GM21619 (cell line): Measurements from ENCODE around the gene FAM193A.
"Not testable (repeated sequence)": the region's sequence is repeated elsewhere in the genome, so short reads cannot be mapped to it uniquely, and the experiment has no call there.

ENCODE experiments used
- ATAC-seq: cut with Tn5 transposase; IDR thresholded peaks from one replicate; pipeline ENCODE4 v1.9.1; 2021; ENCODE audit not compliant: unreplicated experiment

FAM193A gene

GRCh38 chr4:2647403-2648158 is 111.1 kb downstream of the FAM193A start:
- no peak for ATAC-seq

DNA sequence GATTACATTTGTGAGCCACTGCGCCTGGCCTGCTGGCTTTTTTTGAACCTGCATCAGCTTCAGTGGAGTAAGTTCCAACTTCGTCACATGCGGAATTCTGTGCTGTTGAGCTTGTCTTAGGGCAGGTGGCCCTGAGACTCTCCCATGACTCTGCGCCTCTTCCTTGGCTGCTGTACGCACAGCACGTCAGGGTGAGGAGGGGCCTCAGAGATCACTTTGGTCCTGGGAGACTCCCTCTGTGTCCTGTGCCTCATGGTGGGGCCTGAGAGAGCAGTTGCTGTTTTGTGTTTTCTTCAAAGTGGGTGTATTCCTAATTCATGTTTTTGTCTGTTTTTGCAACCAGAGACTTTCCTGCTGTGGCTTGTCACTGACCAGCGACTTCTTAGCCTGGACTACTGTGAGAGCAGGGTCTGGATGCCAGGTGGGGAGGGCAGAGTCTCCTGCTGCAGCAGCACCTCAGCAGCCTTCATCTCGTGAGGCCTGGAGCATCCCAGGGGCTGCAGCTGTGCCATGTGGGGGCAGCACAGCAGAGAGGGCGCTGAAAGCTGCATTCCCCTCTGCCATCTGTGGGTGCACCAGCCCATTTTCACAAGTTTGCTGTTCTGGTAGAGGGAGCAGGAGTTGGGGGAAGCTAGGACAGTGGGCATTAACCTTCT is 111.8 kb downstream of the FAM193A start:
- ATAC-seq: no peak

- ATAC-seq: no peak
These were observed 113.2 kb downstream of the FAM193A start for GRCh38 chr4:2649604-2650114.

DNA sequence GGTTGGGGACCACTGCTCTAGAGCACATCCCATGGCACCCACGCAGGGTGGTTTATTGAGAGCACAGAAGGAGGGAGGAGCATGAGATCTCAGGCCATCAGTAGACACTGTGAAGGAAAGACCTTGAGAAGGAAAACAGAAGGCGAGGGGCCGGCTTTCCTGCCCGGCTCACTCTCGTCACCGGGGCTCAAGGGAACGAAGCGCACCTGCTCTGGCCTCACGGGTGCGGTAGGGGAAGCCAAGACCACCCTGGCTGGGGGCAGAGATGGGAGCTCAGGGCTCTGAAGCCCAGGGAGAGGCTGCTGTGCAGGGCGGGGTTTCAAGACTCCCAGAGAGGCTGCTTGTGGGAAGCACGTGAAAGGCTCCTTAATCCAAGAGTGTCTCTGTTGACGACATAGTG is 113.8 kb downstream of the FAM193A start:
- no peak for ATAC-seq

- no peak for ATAC-seq
These were observed 115.1 kb downstream of the FAM193A start for GRCh38 chr4:2651546-2651945.

GRCh38 chr4:2651998-2652397 is 115.6 kb downstream of the FAM193A start:
- no peak for ATAC-seq

DNA sequence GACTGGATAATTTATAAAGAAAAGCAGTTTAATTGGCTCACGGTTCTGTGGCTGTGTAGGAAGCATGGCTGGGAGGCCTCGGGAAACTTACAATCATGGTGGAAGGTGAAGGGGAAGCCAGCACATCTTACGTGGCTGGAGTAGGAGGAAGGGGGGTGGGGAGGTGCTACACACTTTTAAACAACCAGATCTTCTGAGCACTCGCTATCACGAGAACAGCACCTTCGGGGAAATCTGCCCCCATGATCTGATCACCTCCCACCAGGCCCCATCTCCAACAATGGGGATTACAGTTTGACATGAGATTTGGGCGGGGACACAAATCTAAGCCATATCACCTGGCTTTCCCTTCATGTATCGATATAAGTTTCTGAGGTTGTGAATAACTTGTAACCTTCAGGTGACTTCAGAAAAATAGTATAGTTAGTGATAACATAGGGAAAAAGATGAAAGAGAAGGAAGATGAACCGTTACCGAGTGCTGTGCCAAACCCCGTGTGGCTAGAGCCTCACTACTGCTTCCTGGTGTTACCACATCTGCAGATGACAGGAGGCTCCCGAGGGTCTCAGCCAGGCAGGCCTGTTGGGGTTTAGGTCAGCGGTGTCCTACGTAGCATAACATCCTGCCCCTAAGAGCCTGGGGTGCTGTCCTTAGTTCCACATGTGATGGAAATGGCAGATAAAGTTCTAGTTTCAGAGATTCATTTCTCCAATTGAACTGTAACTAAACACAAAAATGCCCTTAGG is 116.1 kb downstream of the FAM193A start:
- no peak for ATAC-seq

DNA sequence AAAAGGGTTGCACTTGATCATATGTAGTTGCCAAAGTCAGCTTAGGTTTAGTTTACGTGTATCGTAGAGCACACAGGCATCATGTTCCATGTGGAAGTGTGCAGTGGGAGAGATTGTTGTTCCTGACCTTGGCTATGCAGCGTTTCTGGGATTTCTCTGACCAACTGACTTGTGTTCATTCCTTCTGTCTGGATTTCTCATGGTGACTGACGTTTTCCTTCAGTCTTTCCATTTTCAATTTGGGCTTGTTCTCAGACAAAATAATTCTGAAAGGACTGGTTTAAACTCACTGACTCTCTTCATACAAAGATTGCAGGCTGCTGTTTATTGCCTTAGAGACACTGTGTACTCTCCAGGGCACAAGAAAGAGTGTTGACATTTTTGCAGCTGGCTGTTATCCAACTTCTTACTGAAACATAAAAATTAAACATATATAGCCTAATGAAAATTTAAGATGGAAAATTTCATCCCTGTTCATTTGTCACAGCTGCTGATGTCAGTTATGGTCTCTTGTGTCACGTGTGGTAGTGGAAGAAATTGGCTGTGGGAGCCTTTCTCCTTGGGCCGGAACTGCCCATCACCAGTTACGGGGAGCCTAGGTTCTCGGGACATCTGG is 124.3 kb downstream of the FAM193A start:
- ATAC-seq: no peak

DNA sequence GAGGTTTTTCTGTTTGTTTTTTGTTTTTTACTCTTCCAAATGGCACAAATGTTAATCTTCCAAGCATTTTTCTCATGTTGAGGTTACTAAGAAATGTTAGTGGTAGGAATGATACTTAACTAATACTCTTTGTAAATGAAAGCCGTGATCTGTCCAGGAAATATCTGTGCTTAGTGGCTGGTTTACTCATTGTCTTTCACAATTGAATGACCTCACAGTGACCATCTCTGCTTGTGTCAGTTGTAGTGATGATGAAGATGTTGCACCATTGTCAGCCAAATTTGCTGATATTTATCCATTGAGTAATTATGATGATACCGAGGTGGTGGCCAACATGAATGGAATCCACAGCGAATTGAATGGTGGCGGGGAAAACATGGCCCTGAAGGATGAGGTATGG is 126.2 kb downstream of the FAM193A start:
- ATAC-seq: no peak

- no peak for ATAC-seq
These were observed 126.8 kb downstream of the FAM193A start for GRCh38 chr4:2663275-2663674.

DNA sequence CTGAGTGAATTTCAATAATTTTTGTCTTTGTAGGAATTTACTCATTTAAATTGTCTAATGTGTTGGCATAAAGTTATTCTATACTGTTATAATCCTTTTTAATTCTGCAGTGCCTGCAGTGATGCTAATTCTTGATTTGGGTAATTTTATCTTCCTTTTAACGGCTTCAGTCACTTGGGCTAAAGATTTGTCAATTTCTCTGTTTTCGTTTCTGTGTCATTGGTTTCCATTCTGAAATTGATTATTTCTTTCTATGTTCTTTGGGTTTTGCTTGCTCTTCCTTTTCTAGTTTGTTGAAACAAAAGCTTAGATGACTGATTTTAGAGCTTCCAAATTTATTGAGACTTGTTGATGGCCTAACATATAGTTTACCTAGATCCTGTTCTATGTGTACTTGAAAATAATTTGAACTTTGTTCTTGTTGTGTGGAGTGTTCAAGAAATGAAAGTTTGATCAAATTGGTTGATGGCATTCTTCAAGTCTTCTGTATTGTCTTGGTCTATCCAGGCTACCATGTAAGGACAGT is 130.3 kb downstream of the FAM193A start:
- ATAC-seq: no peak

GRCh38 chr4:2667428-2667827 is 131.0 kb downstream of the FAM193A start:
- no peak for ATAC-seq

DNA sequence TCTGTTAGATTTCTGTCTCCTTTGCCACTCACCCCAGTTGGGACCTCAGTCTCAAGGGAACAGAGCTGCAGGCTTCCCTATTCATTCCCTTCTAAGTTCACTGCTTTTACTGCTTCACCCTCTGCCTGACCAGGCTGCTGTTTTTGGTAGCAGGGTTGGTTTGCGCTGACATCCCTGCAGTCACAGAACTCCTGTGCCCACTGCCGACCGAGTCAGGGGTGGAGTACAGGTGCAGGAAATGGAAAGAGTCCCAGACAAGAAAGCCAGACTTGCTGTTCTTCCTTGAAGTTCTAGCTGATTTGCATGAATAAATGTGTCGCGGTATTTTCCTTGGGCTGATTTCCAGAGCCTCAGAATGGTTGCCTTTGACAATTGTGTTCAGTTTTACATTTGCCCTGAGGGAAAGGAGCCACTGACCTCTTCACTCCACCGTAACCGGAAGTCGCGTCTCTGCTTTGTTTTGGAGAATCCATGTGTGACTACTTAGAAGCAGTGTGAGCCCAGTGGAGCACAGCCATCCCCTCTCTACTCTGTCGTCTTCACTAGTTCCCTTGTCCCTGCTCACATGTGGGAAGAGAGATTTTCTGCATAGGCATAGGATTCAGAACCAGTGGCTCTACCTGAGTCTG is 134.9 kb downstream of the FAM193A start:
- no peak for ATAC-seq

DNA sequence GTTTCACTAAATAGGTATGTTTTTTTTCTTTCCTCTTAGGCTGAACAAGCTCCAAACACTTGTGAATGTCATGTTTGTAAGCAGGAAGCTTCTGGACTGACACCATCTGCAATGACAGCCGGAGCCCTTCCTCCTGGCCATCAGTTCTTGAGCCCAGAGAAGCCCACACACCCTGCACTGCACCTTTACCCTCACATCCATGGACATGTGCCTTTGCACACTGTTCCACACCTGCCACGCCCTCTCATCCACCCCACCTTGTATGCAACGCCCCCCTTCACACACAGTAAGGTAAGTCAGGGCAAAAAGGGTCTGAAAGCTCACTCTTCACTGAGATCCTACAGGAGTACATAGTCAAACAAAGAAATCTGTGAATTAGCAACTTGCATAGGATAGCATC is 135.6 kb downstream of the FAM193A start:
- no peak for ATAC-seq

DNA sequence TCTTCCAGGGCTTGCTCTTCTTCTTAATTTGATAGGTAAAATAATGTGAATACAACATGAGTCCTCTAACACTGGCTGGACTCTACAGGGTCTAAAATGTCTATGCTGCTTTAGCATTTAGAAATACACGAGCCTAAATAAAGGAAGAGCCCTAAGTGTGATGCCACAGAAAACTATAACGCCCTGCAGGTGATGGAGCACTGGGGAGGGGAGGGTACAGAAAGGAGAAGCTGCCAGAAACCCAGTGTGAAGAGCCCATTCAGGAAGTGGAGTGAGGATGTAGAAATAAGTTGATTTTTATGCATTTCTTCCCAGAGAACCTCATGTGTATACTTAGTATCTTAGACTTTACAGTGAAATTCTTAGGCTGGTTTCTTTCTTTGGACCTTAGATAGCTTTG is 136.3 kb downstream of the FAM193A start:
- ATAC-seq: no peak

- ATAC-seq: no peak
These were observed 136.7 kb downstream of the FAM193A start for GRCh38 chr4:2673157-2673556.

DNA sequence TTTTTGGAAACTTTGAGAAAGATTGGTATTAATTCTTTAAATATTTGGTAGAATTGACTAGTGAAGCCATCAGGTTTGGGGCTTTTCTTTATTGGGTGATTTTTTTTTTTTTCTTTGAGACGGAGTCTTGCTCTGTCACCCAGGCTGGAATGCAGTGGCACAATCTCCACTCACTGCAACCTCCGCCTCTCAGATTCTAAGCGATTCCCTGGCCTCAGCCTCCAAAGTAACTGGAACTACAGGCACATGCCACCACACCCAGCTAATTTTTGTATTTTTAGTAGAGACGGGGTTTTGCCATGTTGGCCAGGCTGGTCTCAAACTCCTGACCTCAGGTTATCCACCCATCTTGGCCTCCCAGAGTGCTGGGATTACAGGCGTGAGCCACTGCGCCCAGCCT is 143.3 kb downstream of the FAM193A start:
- not testable (repeated sequence) for ATAC-seq

GRCh38 chr4:2684486-2684885 is 148.0 kb downstream of the FAM193A start:
- no peak for ATAC-seq

- ATAC-seq: no peak
These were observed 149.1 kb downstream of the FAM193A start for GRCh38 chr4:2685541-2685940.

DNA sequence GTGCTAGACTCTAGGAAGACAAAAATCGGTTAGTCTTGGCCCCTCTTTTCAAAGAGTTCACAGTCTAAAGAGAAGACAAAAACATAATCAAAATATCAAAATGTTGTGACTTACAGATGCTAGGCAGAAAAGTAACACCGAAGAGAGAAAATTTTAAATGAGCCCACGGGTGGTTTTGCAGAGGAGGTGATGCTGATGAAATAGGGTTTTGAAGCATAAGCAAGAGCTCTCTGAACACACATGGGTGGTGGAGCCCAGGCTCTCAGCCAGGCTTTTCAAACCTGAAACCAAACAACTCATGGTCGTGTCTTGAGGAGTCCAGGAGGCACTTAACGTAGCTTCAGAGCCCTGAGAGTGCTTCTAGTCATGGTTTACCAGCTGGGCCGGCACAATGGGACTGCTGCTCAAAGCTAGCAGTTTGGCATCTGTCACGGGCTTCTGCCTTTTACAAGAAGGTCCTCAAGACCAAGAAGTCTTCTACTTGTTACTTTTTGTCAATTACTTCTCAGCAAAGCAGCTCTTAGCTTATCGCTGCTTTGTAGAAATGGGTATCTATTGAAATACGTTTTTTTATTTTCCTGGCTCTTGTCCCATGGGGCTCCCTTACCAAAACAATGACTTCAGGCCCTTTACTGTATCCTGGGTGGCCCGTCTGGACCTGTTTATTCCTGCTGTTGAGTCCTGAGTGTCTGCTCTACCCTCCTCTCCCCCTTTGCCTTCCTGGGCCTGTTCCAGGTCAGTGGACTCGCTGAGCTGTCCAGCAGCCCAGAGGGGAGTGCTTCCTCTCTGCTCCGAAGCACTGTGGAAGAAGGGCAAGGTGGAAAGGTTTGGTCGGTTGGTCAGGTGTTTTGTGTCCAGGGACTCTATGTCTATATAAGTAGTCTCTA is 150.2 kb downstream of the FAM193A start:
- ATAC-seq: no peak
